ENCODE measurements around the gene AP3B2. TPM values are rescaled to one million over a fixed set of nuclear protein-coding genes. Genes with fewer than 3 reads are reported as not detected.

AP3B2 gene
- polyA plus RNA-seq, 1 donor (not counting 4 experiments of a cell fraction or from before 2014, with no cell fraction given): 0.25 TPM

DNA sequence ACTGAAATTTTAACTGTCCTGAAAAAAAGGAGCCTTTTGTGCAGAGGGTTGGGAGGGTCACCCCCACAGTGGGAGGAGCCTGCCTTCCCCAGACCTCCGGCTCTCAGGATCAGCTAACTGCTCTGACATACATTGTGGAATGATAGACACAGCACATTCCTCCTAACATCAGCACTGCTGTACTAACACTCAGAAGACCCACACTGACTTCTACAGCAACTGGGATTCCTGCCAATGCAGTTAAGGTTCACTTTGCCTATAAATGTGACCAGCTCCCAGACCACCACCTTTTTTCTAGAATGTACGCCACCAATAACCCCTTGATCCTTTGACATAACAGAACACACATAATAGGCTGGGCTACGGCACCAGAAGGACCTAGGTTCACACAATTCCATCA lies 65.7 kb downstream of the AP3B2 start:
- H3K9ac ChIP-seq (ENCODE audit: control insufficient read depth, extremely low read depth, insufficient read depth, low read length): no peak overlapping the region
- no peak overlapping the region for H3K4me2 ChIP-seq (ENCODE audit: control insufficient read depth, extremely low read depth, insufficient read depth, low read depth, low read length)
- dilution Hi-C loops (cut with MboI; ENCODE audit: extremely low pct_ligation_motif_present, low sequenced_read_pairs): no loop called here
- H3K27me3 ChIP-seq (ENCODE audit: control insufficient read depth, extremely low read depth, insufficient read depth, low read length): peaks cover 57% of the 10 kb centered on the region
- peaks cover 2% of the 10 kb centered on the region for H3K4me1 ChIP-seq (ENCODE audit: control insufficient read depth, extremely low read depth, insufficient read depth, low read length)
- no peaks in the 10 kb centered on the region for H3K79me2 ChIP-seq (ENCODE audit: control insufficient read depth, insufficient read depth, low read length)
- H3K9me1 ChIP-seq (ENCODE audit: control insufficient read depth, extremely low read depth, insufficient read depth, low read length): no peaks in the 10 kb centered on the region
- FAIRE-seq (no peak), DNase-seq (ENCODE audit: low read depth, low spot score) (no peak)
- H3K36me3 ChIP-seq (ENCODE audit: control insufficient read depth in 2 of 2, extremely low read depth in 1 of 2, insufficient read depth in 2 of 2, low read length in 2 of 2): no peaks in the 10 kb centered on the region
- no peaks in the 10 kb centered on the region for H3K9me3 ChIP-seq (ENCODE audit: control insufficient read depth, low read depth, low read length)
- no peaks in the 10 kb centered on the region for H4K20me1 ChIP-seq (ENCODE audit: control insufficient read depth, extremely low read depth, insufficient read depth, low read length)
- H2AFZ ChIP-seq (ENCODE audit: control insufficient read depth, low read length): no peak overlapping the region
- no peak overlapping the region for H3K4me3 ChIP-seq (ENCODE audit: control insufficient read depth in 2 of 3, extremely low read depth in 1 of 3, insufficient read depth in 2 of 3, low read depth in 1 of 3, low read length in 3 of 3)
- H3K27ac ChIP-seq (ENCODE audit: control insufficient read depth, insufficient read depth, low read length): no peak overlapping the region
- no peak for TF ChIP-seq EZH2 (IDR thresholded peaks at IDR 0.05; ENCODE audit: low read length)
- TF ChIP-seq, protein P1, sequence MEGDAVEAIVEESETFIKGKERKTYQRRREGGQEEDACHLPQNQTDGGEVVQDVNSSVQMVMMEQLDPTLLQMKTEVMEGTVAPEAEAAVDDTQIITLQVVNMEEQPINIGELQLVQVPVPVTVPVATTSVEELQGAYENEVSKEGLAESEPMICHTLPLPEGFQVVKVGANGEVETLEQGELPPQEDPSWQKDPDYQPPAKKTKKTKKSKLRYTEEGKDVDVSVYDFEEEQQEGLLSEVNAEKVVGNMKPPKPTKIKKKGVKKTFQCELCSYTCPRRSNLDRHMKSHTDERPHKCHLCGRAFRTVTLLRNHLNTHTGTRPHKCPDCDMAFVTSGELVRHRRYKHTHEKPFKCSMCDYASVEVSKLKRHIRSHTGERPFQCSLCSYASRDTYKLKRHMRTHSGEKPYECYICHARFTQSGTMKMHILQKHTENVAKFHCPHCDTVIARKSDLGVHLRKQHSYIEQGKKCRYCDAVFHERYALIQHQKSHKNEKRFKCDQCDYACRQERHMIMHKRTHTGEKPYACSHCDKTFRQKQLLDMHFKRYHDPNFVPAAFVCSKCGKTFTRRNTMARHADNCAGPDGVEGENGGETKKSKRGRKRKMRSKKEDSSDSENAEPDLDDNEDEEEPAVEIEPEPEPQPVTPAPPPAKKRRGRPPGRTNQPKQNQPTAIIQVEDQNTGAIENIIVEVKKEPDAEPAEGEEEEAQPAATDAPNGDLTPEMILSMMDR (optimal IDR thresholded peaks at IDR 0.05 in 1 of 3, IDR thresholded peaks at IDR 0.05 in 1 of 3, conservative IDR thresholded peaks at IDR 0.05 in 1 of 3; ENCODE audit: extremely low read depth in 1 of 3, insufficient read depth in 2 of 3, low read length in 3 of 3): no peak

DNA sequence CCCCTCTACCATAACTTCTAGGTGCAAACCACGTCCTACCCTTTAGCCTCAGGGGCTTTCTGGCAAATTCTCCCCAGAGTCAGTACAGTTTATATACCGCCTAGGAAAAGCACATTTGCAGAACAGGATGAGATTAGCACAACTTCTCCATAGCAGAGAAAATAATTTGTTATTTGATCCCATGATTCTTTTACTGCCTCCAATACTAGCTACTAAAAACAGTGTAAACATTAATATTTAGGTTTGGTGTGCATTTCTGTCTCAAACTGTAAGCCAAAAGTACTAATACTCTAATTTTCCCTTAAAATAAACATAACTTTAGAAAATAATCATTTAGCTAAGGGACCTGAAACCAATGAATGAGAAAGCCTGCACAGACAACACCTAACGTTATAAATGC lies 67.0 kb downstream of the AP3B2 start:
- Histone ChIP-seq H3K9me1 (ENCODE audit: control insufficient read depth, extremely low read depth, insufficient read depth, low read length) (no peaks in the 10 kb centered on the region), H3K27ac (ENCODE audit: control insufficient read depth, insufficient read depth, low read length) (no peak overlapping the region), H3K27me3 (ENCODE audit: control insufficient read depth, extremely low read depth, insufficient read depth, low read length) (peaks cover 51% of the 10 kb centered on the region), H3K4me3 (ENCODE audit: control insufficient read depth in 2 of 3, extremely low read depth in 1 of 3, insufficient read depth in 2 of 3, low read depth in 1 of 3, low read length in 3 of 3) (no peak overlapping the region), H3K4me2 (ENCODE audit: control insufficient read depth, extremely low read depth, insufficient read depth, low read depth, low read length) (no peak overlapping the region), H2AFZ (ENCODE audit: control insufficient read depth, low read length) (no peak overlapping the region), H3K4me1 (ENCODE audit: control insufficient read depth, extremely low read depth, insufficient read depth, low read length) (peaks cover 2% of the 10 kb centered on the region), H4K20me1 (ENCODE audit: control insufficient read depth, extremely low read depth, insufficient read depth, low read length) (no peaks in the 10 kb centered on the region), H3K79me2 (ENCODE audit: control insufficient read depth, insufficient read depth, low read length) (no peaks in the 10 kb centered on the region), H3K9me3 (ENCODE audit: control insufficient read depth, low read depth, low read length) (no peaks in the 10 kb centered on the region), H3K9ac (ENCODE audit: control insufficient read depth, extremely low read depth, insufficient read depth, low read length) (no peak overlapping the region), H3K36me3 (ENCODE audit: control insufficient read depth in 2 of 2, extremely low read depth in 1 of 2, insufficient read depth in 2 of 2, low read length in 2 of 2) (no peaks in the 10 kb centered on the region)
- no peak for DNase-seq (ENCODE audit: low read depth, low spot score)
- no peak for FAIRE-seq
- dilution Hi-C loops (cut with MboI; ENCODE audit: extremely low pct_ligation_motif_present, low sequenced_read_pairs): no loop called here
- no peak for TF ChIP-seq EZH2 (IDR thresholded peaks at IDR 0.05; ENCODE audit: low read length)
- TF ChIP-seq, protein P1 (optimal IDR thresholded peaks at IDR 0.05 in 1 of 3, IDR thresholded peaks at IDR 0.05 in 1 of 3, conservative IDR thresholded peaks at IDR 0.05 in 1 of 3; ENCODE audit: extremely low read depth in 1 of 3, insufficient read depth in 2 of 3, low read length in 3 of 3): no peak
